GM12878 (cell line): Measurements from ENCODE around the gene ADAT3. TPM values are rescaled to one million over a fixed set of nuclear protein-coding genes. Genes with fewer than 3 reads are reported as not detected.

ENCODE experiments used
- ATAC-seq: fragments of 200-7000 bp; cut with Tn5 transposase; 3 replicates; pipeline ENCODE4 v1.9.1; 2020; ENCODE audit warnings: mild to moderate bottlenecking, moderate library complexity
- BruUV-seq: library from RNA; stranded (reverse); fragments of 400-500 nt; replicated peaks from 2 replicates; lab custom pipeline; 2021; lab: Mats Ljungman, UMichigan
- CTCF ChIA-PET: fragments of 300-600 bp; sonication (Branson Sonifier 250); formaldehyde crosslinking; extraction: SDS; loops from one replicate; lab custom pipeline; 2021; ENCODE audit warnings: inconsistent platforms; lab: Yijun Ruan, JAX
- POLR2A ChIA-PET: fragments of 350-600 bp; formaldehyde crosslinking; extraction: SDS; loops from one replicate; lab custom pipeline; 2021; ENCODE audit warnings: inconsistent platforms; lab: Charles Lee
- RAD21 ChIA-PET: fragments of 300-600 bp; sonication (Branson Sonifier 250); formaldehyde crosslinking; loops from one replicate; lab custom pipeline; 2023; ENCODE audit warnings: antibody characterized with exemption; ENCODE audit not compliant: unreplicated experiment; lab: Charles Lee
- SMC1A ChIA-PET: fragments of 300-600 bp; sonication (Branson Sonifier 250); formaldehyde crosslinking; loops from one replicate; lab custom pipeline; 2023; ENCODE audit not compliant: unreplicated experiment, uncharacterized antibody; lab: Charles Lee
- DNase-seq: peaks from one replicate; pipeline ENCODE4 v3.0.0-alpha.2; 2011; ENCODE audit warnings: low read depth, low spot score
- FAIRE-seq: peaks from 3 replicates; lab custom pipeline; 2011; peaks lifted over from hg19 to GRCh38; lab: Jason Lieb, UNC
- H2AFZ ChIP-seq: 2 replicates; pipeline ENCODE4 v1.6.0; 2011; ENCODE audit warnings: low read depth, low read length, control low read depth; ENCODE audit not compliant: control insufficient read depth
- H3K27ac ChIP-seq: 2 replicates; pipeline ENCODE4 v1.5.1; 2011; ENCODE audit warnings: control low read depth; ENCODE audit not compliant: control insufficient read depth, insufficient read depth
- H3K27me3 ChIP-seq, 2 experiments: replicated peaks in 1 of 2; 2 replicates each; pipeline versions ENCODE4 v1.6.0 to v1.6.1; 2011; ENCODE audit warnings: low read length in 1 of 2; ENCODE audit not compliant: control insufficient read depth in 2 of 2, insufficient read depth in 2 of 2
- H3K36me3 ChIP-seq, 2 experiments: 2 replicates each; pipeline ENCODE4 v1.5.1; 2011; ENCODE audit warnings: low read length in 1 of 2; ENCODE audit not compliant: control insufficient read depth in 2 of 2, insufficient read depth in 2 of 2
- H3K4me1 ChIP-seq: 2 replicates; pipeline ENCODE4 v1.6.1; 2011; ENCODE audit warnings: mild to moderate bottlenecking, low read length, moderate library complexity, mixed read lengths; ENCODE audit not compliant: control insufficient read depth, insufficient read depth
- H3K4me2 ChIP-seq: 2 replicates; pipeline ENCODE4 v1.6.0; 2011; ENCODE audit warnings: control low read depth; ENCODE audit not compliant: control insufficient read depth, insufficient read depth
- H3K4me3 ChIP-seq: fragments of 200-600 bp; sonication (generic); 2 replicates; pipeline ENCODE4 v1.5.1; 2016
- H3K79me2 ChIP-seq: 2 replicates; pipeline ENCODE4 v1.6.0; 2011; ENCODE audit warnings: low read length; ENCODE audit not compliant: control insufficient read depth, insufficient read depth
- H3K9ac ChIP-seq: 2 replicates; pipeline ENCODE4 v1.8.0; 2011; ENCODE audit warnings: low read length, control low read depth, mixed read lengths; ENCODE audit not compliant: control insufficient read depth, insufficient read depth
- H3K9me3 ChIP-seq: replicated peaks from 3 replicates; pipeline ENCODE4 v1.5.1; 2011; ENCODE audit warnings: mild to moderate bottlenecking, low read length; ENCODE audit not compliant: control insufficient read depth, insufficient read depth
- H4K20me1 ChIP-seq: 2 replicates; pipeline ENCODE4 v1.6.0; 2011; ENCODE audit not compliant: control insufficient read depth, insufficient read depth
- FOS ChIP-seq: IDR thresholded peaks from 3 replicates; pipeline ENCODE4 v1.6.1; 2011; ENCODE audit warnings: borderline replicate concordance; ENCODE audit not compliant: insufficient read length; ENCODE audit errors: extremely low read depth
- GATAD2B ChIP-seq: fragments of 450-650 bp; conservative IDR thresholded peaks from 2 replicates; pipeline ENCODE4 v1.6.1; 2017; ENCODE audit warnings: low read depth, mild to moderate bottlenecking, moderate library complexity
- IRF4 ChIP-seq: IDR thresholded peaks from 2 replicates; pipeline ENCODE4 v1.6.1; 2011; ENCODE audit warnings: low read depth, low read length
- IRF5 ChIP-seq: fragments of 450-650 bp; IDR thresholded peaks from 2 replicates; pipeline ENCODE4 v1.6.1; 2017; ENCODE audit warnings: borderline replicate concordance
- JUND ChIP-seq: IDR thresholded peaks from 2 replicates; pipeline ENCODE4 v1.6.1; 2012; ENCODE audit warnings: low read depth, mild to moderate bottlenecking, low read length, improper control_type of control experiment, moderate library complexity
- KDM1A ChIP-seq: fragments of 200-600 bp; sonication (generic); IDR thresholded peaks from 2 replicates; pipeline ENCODE4 v1.6.1; 2016; ENCODE audit warnings: borderline replicate concordance
- LARP7 ChIP-seq: fragments of 450-650 bp; IDR thresholded peaks from 2 replicates; pipeline ENCODE4 v1.6.1; 2017; ENCODE audit warnings: mild to moderate bottlenecking
- RAD21 ChIP-seq: IDR thresholded peaks from 2 replicates; pipeline ENCODE4 v1.6.1; 2011; ENCODE audit warnings: mild to moderate bottlenecking, low read depth, low read length, moderate library complexity; ENCODE audit not compliant: insufficient read depth
- RFX5 ChIP-seq: IDR thresholded peaks from 2 replicates; pipeline ENCODE4 v1.6.1; 2011; ENCODE audit warnings: low read depth, low read length, improper control_type of control experiment
- SMC3 ChIP-seq: IDR thresholded peaks from 2 replicates; pipeline ENCODE4 v1.6.1; 2011; ENCODE audit warnings: low read length, improper control_type of control experiment, borderline replicate concordance
- SP1 ChIP-seq: IDR thresholded peaks from one replicate; pipeline ENCODE4 v1.6.1; 2011; ENCODE audit warnings: low read depth, low read length
- SREBF1 ChIP-seq: IDR thresholded peaks from 2 replicates; pipeline ENCODE4 v1.6.1; 2012; ENCODE audit warnings: mild to moderate bottlenecking, low read length
- TAF1 ChIP-seq: IDR thresholded peaks from 2 replicates; pipeline ENCODE4 v1.6.1; 2011; ENCODE audit warnings: mild to moderate bottlenecking, low read depth, low read length, borderline replicate concordance
- ZBTB4 ChIP-seq: fragments of 450-650 bp; formaldehyde crosslinking; IDR thresholded peaks from 2 replicates; pipeline ENCODE4 v1.4.0; 2022; ENCODE audit warnings: mild to moderate bottlenecking, moderate library complexity
- ZNF217 ChIP-seq: fragments of 450-650 bp; IDR thresholded peaks from 2 replicates; pipeline ENCODE4 v1.6.1; 2017; ENCODE audit warnings: antibody characterized with exemption, mild to moderate bottlenecking
- ZNF622 ChIP-seq: fragments of 450-650 bp; IDR thresholded peaks from 2 replicates; pipeline ENCODE4 v1.6.1; 2017; ENCODE audit warnings: mild to moderate bottlenecking, inconsistent platforms
- ZSCAN29 ChIP-seq: fragments of 450-650 bp; IDR thresholded peaks from 2 replicates; pipeline ENCODE4 v1.6.1; 2017; ENCODE audit warnings: mild to moderate bottlenecking, moderate library complexity
- WGBS: methylation state at CpG from one replicate; pipeline ENCODE4 v1.1.6; 2016; ENCODE audit warnings: low lambda C conversion rate; ENCODE audit not compliant: insufficient replicate concordance, insufficient coverage; ENCODE audit errors: missing lambda C conversion rate; 5-methylcytosine and 5-hydroxymethylcytosine counted together
- in situ Hi-C: fragments of 300-500 bp; cut with MboI; formaldehyde crosslinking; loops from 9 replicates; pipeline ENCODE4 v1.14.3; 2018; ENCODE audit warnings: mixed read lengths
- intact Hi-C: fragments of 100-400 bp; cut with micrococcal nuclease; formaldehyde crosslinking; loops from one replicate; pipeline ENCODE4 v1.14.2; 2022; ENCODE audit not compliant: unreplicated experiment
- polyA plus RNA-seq, 11 experiments: library from polyadenylated mRNA; depleted of rRNA in 4 of 11; unstranded in 6 of 11; stranded (reverse) in 5 of 11; fragments of >200 nt; fragmentation: Nextera tagmentation in 4 of 11; fragmentation: Illumina TruSeq in 1 of 11; extraction: Ambion mirVana in 4 of 11; extraction: Trizol in 1 of 11; gene quantifications; 1 replicate in 1 of 11; 2 replicates in 10 of 11; pipeline versions ENCODE4 v1.2.1 to v1.2.3, GENCODE V29; 2011 to 2016; ENCODE audit warnings: inconsistent platforms in 2 of 11, missing spikeins in 2 of 11, low read depth in 1 of 11
- total RNA-seq, 4 experiments: library from RNA; depleted of rRNA in 3 of 4; stranded (reverse); fragments of >200 nt in 3 of 4; fragmentation: Illumina TruSeq in 1 of 4; extraction: Trizol in 1 of 4; gene quantifications; 2 replicates each; pipeline versions ENCODE4 v1.2.1 to v1.2.3, GENCODE V29; 2013 to 2021

ADAT3 gene
- total and polyA plus RNA-seq, 10 of the 15 experiments (the other 5 are each of a cell fraction or from before 2014, with no cell fraction given): 0.27 to 11.8 (median 7.7) TPM; not detected in 3

GRCh38 chr19:1936430-1936829, 31.2 kb downstream of the ADAT3 start:
- intact Hi-C loops: no loop called here
- TF ChIP-seq ZSCAN29: no peak
- TF ChIP-seq FOS: no peak
- TF ChIP-seq SREBF1: no peak
- TF ChIP-seq ZBTB4 (CRISPR knock-in tag): no peak
- no peak for TF ChIP-seq IRF4
- no peak for TF ChIP-seq IRF5
- no peak for TF ChIP-seq TAF1
- no peak for TF ChIP-seq SMC3
- TF ChIP-seq ZNF217: no peak
- no peak for TF ChIP-seq ZNF622
- TF ChIP-seq GATAD2B: no peak
- no peak for TF ChIP-seq JUND
- TF ChIP-seq LARP7: no peak
- no peak for TF ChIP-seq SP1
- no peak for TF ChIP-seq RFX5
- TF ChIP-seq KDM1A: no peak
- TF ChIP-seq RAD21: no peak
- H3K79me2 ChIP-seq: peaks cover 8% of the 10 kb centered on the region
- no peak for DNase-seq
- no peak overlapping the region for H2AFZ ChIP-seq
- H3K4me2 ChIP-seq: no peak overlapping the region
- no TSS peak for BruUV-seq
- ChIA-PET POLR2A (interaction anchor here (0.6 to 0.7 kb wide), 2 partner anchors 27 to 40 kb away, joined by 4 to 7 read pairs; no protein-coding TSS in a partner anchor), RAD21 (interaction anchor here (1.1 kb wide), 1 partner anchor 72 kb away, joined by 4 read pairs; no protein-coding TSS in a partner anchor), CTCF (interaction anchor here (0.6 to 1.4 kb wide), 3 partner anchors 39 to 658 kb away, joined by 3 read pairs; no protein-coding TSS in a partner anchor), SMC1A (interaction anchor here (0.7 kb wide), 2 partner anchors 27 to 215 kb away, joined by 3 read pairs; partner anchors contain the start of gene AP3D1)
- peaks cover 11% of the 10 kb centered on the region for H3K4me1 ChIP-seq
- no peak overlapping the region for H3K27ac ChIP-seq
- FAIRE-seq: no peak
- peaks cover 3% of the 10 kb centered on the region; the same call in 1 of the 3 replicates for H3K9me3 ChIP-seq
- no peak overlapping the region for H3K4me3 ChIP-seq
- H3K9ac ChIP-seq: no peak overlapping the region
- no peaks in the 10 kb centered on the region for H3K27me3 ChIP-seq
- no peaks in the 10 kb centered on the region for H4K20me1 ChIP-seq
- no peaks in the 10 kb centered on the region for H3K36me3 ChIP-seq
- no peak for ATAC-seq
- 97% methylated on average over 3 of the region's 3 CpGs for WGBS
- in situ Hi-C loops: no loop called here
